Mucosa of descending colon (tissue), 3 donors: ENCODE data around the gene PI4KA. TPM values are rescaled to one million over a fixed set of nuclear protein-coding genes. Genes with fewer than 3 reads are reported as not detected.

ENCODE experiments used
- ATAC-seq: fragments of 200-7000 bp; cut with Tn5 transposase; one replicate; pipeline ENCODE4 v1.9.1; 2020; ENCODE audit warnings: mild to moderate bottlenecking, moderate library complexity
- DNase-seq, 3 donors: peaks; one replicate each; pipeline ENCODE4 v3.0.0-alpha.2; 2020
- H3K36me3 ChIP-seq: fragments of 200-600 bp; one replicate; pipeline ENCODE4 v1.8.0; 2021; ENCODE audit warnings: low read depth, mild to moderate bottlenecking
- H3K4me1 ChIP-seq: fragments of 200-600 bp; one replicate; pipeline ENCODE4 v1.8.0; 2021; ENCODE audit warnings: low read depth, mild to moderate bottlenecking
- H3K4me3 ChIP-seq: fragments of 200-600 bp; one replicate; pipeline ENCODE4 v1.8.0; 2021; ENCODE audit warnings: mild to moderate bottlenecking
- H3K9me3 ChIP-seq: fragments of 200-600 bp; one replicate; pipeline ENCODE4 v1.8.0; 2021; ENCODE audit warnings: mild to moderate bottlenecking
- CTCF ChIP-seq: fragments of 200-600 bp; IDR thresholded peaks from one replicate; pipeline ENCODE4 v1.8.0; 2022; ENCODE audit warnings: antibody characterized with exemption, mild to moderate bottlenecking
- intact Hi-C, 2 donors: fragments of 100-400 bp; cut with DNase I in 1 of 2; cut with micrococcal nuclease in 1 of 2; formaldehyde crosslinking; loops; one replicate each; pipeline versions ENCODE4 v1.11.0 to v1.11.1; 2022; cut with DNase I, micrococcal nuclease
- total RNA-seq, 3 donors: library from RNA; stranded (reverse); fragmentation: NEBNext Ultra II Directional in 2 of 3; extraction: Animal tissue kit (Norgen Biotek cat#: 25700) in 2 of 3; gene quantifications; one replicate each; pipeline versions ENCODE4 v1.2.1 to v1.2.4, GENCODE V29; 2021 to 2023
- donor health status: DM: no; HTN: no; CAD: no; lungs with moderate emphysema.
- donor health status: DM: no; HTN: no; CAD: no.
- donor health status: DM: no; HTN: yes; CAD: no.

The PI4KA gene
- total RNA-seq, 3 donors from 2014 or later = 77.7 to 130 (median 95.0) TPM

- no peak overlapping the region for H3K4me3 ChIP-seq
- TF ChIP-seq CTCF = no peak
- no peaks in the 10 kb centered on the region for H3K9me3 ChIP-seq
- peaks cover 6% of the 10 kb centered on the region for H3K36me3 ChIP-seq
- intact Hi-C loops = no loop called here
- DNase-seq = no peak
- ATAC-seq = no peak
- no peaks in the 10 kb centered on the region for H3K4me1 ChIP-seq
Observed at GRCh38 chr22:20815477-20816050, 43.0 kb downstream of the PI4KA start.

- no peak for DNase-seq
- intact Hi-C loops = no loop called here
- peaks cover 6% of the 10 kb centered on the region for H3K36me3 ChIP-seq
- no peak overlapping the region for H3K4me3 ChIP-seq
- H3K9me3 ChIP-seq = no peaks in the 10 kb centered on the region
- no peak for TF ChIP-seq CTCF
- ATAC-seq = no peak
- no peaks in the 10 kb centered on the region for H3K4me1 ChIP-seq
Observed at GRCh38 chr22:20814221-20814808, 44.3 kb downstream of the PI4KA start.

GRCh38 chr22:20813056-20813455 lies 45.6 kb downstream of the PI4KA start:
- no peak for TF ChIP-seq CTCF
- Histone ChIP-seq H3K9me3 (no peaks in the 10 kb centered on the region), H3K4me1 (no peaks in the 10 kb centered on the region), H3K4me3 (no peak overlapping the region), H3K36me3 (peaks cover 6% of the 10 kb centered on the region)
- no peak for ATAC-seq
- intact Hi-C loops = no loop called here
- DNase-seq = no peak

GRCh38 chr22:20811971-20812660 lies 46.5 kb downstream of the PI4KA start:
- intact Hi-C loops = no loop called here
- no peak for ATAC-seq

GRCh38 chr22:20811171-20811570 lies 47.4 kb downstream of the PI4KA start:
- H3K36me3 ChIP-seq = peaks cover 6% of the 10 kb centered on the region
- no peak for TF ChIP-seq CTCF
- no peak for DNase-seq
- no peak for ATAC-seq
- no peaks in the 10 kb centered on the region for H3K4me1 ChIP-seq
- intact Hi-C loops = no loop called here
- H3K4me3 ChIP-seq = no peak overlapping the region
- no peaks in the 10 kb centered on the region for H3K9me3 ChIP-seq

More at GRCh38 chr22:20811971-20812660, 46.5 kb downstream of the PI4KA start:
- no peak for TF ChIP-seq CTCF
- H3K36me3 ChIP-seq = peaks cover 6% of the 10 kb centered on the region
- no peak for DNase-seq
- no peaks in the 10 kb centered on the region for H3K9me3 ChIP-seq
- H3K4me3 ChIP-seq = no peak overlapping the region
- H3K4me1 ChIP-seq = no peaks in the 10 kb centered on the region
